HepG2 (cell line): ENCODE measurements around the gene QRSL1. TPM values are rescaled to one million over a fixed set of nuclear protein-coding genes. Genes with fewer than 3 reads are reported as not detected.
A peak's percentile ranks its signal among the peaks of the same experiment; 100 is the strongest.

ENCODE experiments used
- DMAP1 ChIP-seq: IDR thresholded peaks from 2 replicates; pipeline ENCODE4 v1.6.1; 2016
- GZF1 ChIP-seq: sonication (generic); formaldehyde crosslinking; IDR thresholded peaks from 2 replicates; pipeline ENCODE4 v1.5.1; 2020; ENCODE audit warnings: mild to moderate bottlenecking, missing genetic modification reagents
- HIVEP1 ChIP-seq: sonication (generic); formaldehyde crosslinking; IDR thresholded peaks from 2 replicates; pipeline ENCODE4 v1.4.0; 2020; ENCODE audit warnings: mild to moderate bottlenecking, missing genetic modification reagents
- NFE2L1 ChIP-seq: sonication (generic); formaldehyde crosslinking; IDR thresholded peaks from 2 replicates; pipeline ENCODE4 v1.4.0; 2020; ENCODE audit warnings: missing genetic modification reagents, mild to moderate bottlenecking, borderline replicate concordance
- PRPF4 ChIP-seq: fragments of 200-400 bp; formaldehyde crosslinking; IDR thresholded peaks from 2 replicates; pipeline ENCODE4 v1.6.1; 2016; ENCODE audit warnings: low read length, low read depth; ENCODE audit not compliant: poor library complexity, severe bottlenecking
- SP4 ChIP-seq: sonication (generic); formaldehyde crosslinking; IDR thresholded peaks from 2 replicates; pipeline ENCODE4 v1.8.1; 2023; ENCODE audit warnings: mild to moderate bottlenecking, missing genetic modification reagents
- TEAD2 ChIP-seq: sonication (generic); formaldehyde crosslinking; IDR thresholded peaks from 2 replicates; pipeline ENCODE4 v1.9.0; 2021; ENCODE audit warnings: missing genetic modification reagents
- TGIF2 ChIP-seq: IDR thresholded peaks from 2 replicates; pipeline ENCODE4 v1.6.1; 2016; ENCODE audit warnings: control low read depth, missing compliant biosample characterization
- YEATS4 ChIP-seq: sonication (generic); formaldehyde crosslinking; IDR thresholded peaks from 2 replicates; pipeline ENCODE4 v1.4.0; 2020; ENCODE audit warnings: missing genetic modification reagents, borderline replicate concordance
- ZFAT ChIP-seq: sonication (generic); formaldehyde crosslinking; conservative IDR thresholded peaks from 2 replicates; pipeline ENCODE4 v1.8.1; 2023; ENCODE audit warnings: missing genetic modification reagents, inconsistent platforms
- ZFP37 ChIP-seq: sonication (generic); formaldehyde crosslinking; IDR thresholded peaks from 2 replicates; pipeline ENCODE4 v1.4.0; 2020; ENCODE audit warnings: missing genetic modification reagents, borderline replicate concordance
- ZNF136 ChIP-seq: sonication (generic); formaldehyde crosslinking; IDR thresholded peaks from 2 replicates; pipeline ENCODE4 v1.8.1; 2022; ENCODE audit warnings: low read depth, mild to moderate bottlenecking, moderate library complexity, missing genetic modification reagents
- ZNF501 ChIP-seq: sonication (generic); formaldehyde crosslinking; IDR thresholded peaks from 2 replicates; pipeline ENCODE4 v1.5.1; 2020; ENCODE audit warnings: mild to moderate bottlenecking, moderate library complexity, missing genetic modification reagents
- ZNF549 ChIP-seq: sonication (generic); formaldehyde crosslinking; IDR thresholded peaks from 2 replicates; pipeline ENCODE4 v1.5.0; 2020; ENCODE audit warnings: missing genetic modification reagents
- ZNF773 ChIP-seq: sonication (generic); formaldehyde crosslinking; IDR thresholded peaks from 2 replicates; pipeline ENCODE4 v1.4.0; 2020; ENCODE audit warnings: missing genetic modification reagents, borderline replicate concordance
- ZSCAN20 ChIP-seq: sonication (generic); formaldehyde crosslinking; IDR thresholded peaks from 2 replicates; pipeline ENCODE4 v1.4.0; 2020; ENCODE audit warnings: missing genetic modification reagents, mild to moderate bottlenecking, borderline replicate concordance
- polyA plus RNA-seq, 8 experiments: library from polyadenylated mRNA; depleted of rRNA in 3 of 8; stranded (reverse) in 7 of 8; unstranded in 1 of 8; fragments of >200 nt; fragmentation: Illumina TruSeq in 4 of 8; extraction: Trizol in 4 of 8; gene quantifications; 2 replicates each; pipeline versions ENCODE4 v1.2.1 to v1.2.3, GENCODE V29; 2011 to 2016; ENCODE audit warnings: low read depth in 4 of 8, missing spikeins in 1 of 8, mixed read lengths in 1 of 8; ENCODE audit not compliant: insufficient read depth in 1 of 8
- total RNA-seq, 5 experiments: library from RNA; depleted of rRNA; stranded (reverse); fragments of >200 nt; fragmentation: Illumina TruSeq; extraction: Trizol; gene quantifications; 2 replicates each; pipeline ENCODE4 v1.2.3, GENCODE V29; 2016; ENCODE audit warnings: low read depth in 1 of 5
- TF ChIP-seq, protein P1 (sequence below): sonication (generic); formaldehyde crosslinking; IDR thresholded peaks from 2 replicates; pipeline ENCODE4 v1.5.1; 2020; ENCODE audit warnings: mild to moderate bottlenecking, missing genetic modification reagents, moderate library complexity
- TF ChIP-seq, protein P2 (sequence below): sonication (generic); formaldehyde crosslinking; IDR thresholded peaks from 2 replicates; pipeline ENCODE4 v1.5.0; 2020; ENCODE audit warnings: missing genetic modification reagents
- TF ChIP-seq, protein P3 (sequence below): sonication (generic); formaldehyde crosslinking; IDR thresholded peaks from 2 replicates; pipeline ENCODE4 v1.4.0; 2020; ENCODE audit warnings: mild to moderate bottlenecking, missing genetic modification reagents
- TF ChIP-seq, protein P4 (sequence below): sonication (generic); formaldehyde crosslinking; IDR thresholded peaks from 2 replicates; pipeline ENCODE4 v1.9.0; 2022; ENCODE audit warnings: missing genetic modification reagents, mild to moderate bottlenecking, borderline replicate concordance
- TF ChIP-seq, protein P5 (sequence below): sonication (generic); formaldehyde crosslinking; IDR thresholded peaks from 2 replicates; pipeline ENCODE4 v1.5.1; 2020; ENCODE audit warnings: missing genetic modification reagents, mild to moderate bottlenecking, borderline replicate concordance

QRSL1 gene
- total and polyA plus RNA-seq, 2 of the 13 experiments (the other 11 are each of a cell fraction or from before 2014, with no cell fraction given): 8.2 to 22.3 TPM

DNA sequence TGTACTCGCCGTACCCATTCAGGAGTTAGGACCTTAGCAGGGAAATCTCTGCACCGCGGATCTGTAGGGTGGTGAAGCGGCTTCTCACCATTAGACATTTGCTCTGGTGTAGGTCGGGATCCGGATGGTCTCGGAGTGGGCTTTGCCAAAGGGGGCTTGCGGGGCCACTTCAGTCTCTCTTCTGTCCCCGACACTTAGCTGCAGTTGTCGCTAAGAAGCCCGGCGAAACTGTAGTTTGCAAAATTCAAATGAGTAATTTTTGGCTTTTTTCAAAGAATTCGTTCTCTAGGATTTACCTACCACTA, 433 bp downstream of the QRSL1 start (continued):
- TF ChIP-seq, protein P1, sequence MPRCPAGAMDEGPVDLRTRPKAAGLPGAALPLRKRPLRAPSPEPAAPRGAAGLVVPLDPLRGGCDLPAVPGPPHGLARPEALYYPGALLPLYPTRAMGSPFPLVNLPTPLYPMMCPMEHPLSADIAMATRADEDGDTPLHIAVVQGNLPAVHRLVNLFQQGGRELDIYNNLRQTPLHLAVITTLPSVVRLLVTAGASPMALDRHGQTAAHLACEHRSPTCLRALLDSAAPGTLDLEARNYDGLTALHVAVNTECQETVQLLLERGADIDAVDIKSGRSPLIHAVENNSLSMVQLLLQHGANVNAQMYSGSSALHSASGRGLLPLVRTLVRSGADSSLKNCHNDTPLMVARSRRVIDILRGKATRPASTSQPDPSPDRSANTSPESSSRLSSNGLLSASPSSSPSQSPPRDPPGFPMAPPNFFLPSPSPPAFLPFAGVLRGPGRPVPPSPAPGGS (CRISPR knock-in tag): no peak
- TF ChIP-seq HIVEP1 (CRISPR knock-in tag) (no peak), ZNF549 (CRISPR knock-in tag) (no peak), YEATS4 (CRISPR knock-in tag) (no peak), ZNF773 (no peak), SP4 (CRISPR knock-in tag) (0 out of 2 replicates have a peak, but pooled peaks have one; percentile 9), NFE2L1 (CRISPR knock-in tag) (no peak), GZF1 (CRISPR knock-in tag) (no peak), PRPF4 (no peak), TGIF2 (CRISPR knock-in tag) (no peak), ZNF501 (CRISPR knock-in tag) (no peak), ZFAT (no peak), ZFP37 (CRISPR knock-in tag) (0 out of 2 replicates have a peak, but pooled peaks have one; percentile 1), ZSCAN20 (CRISPR knock-in tag) (0 out of 2 replicates have a peak, but pooled peaks have one; percentile 14), DMAP1 (CRISPR knock-in tag) (no peak), ZNF136 (no peak), TEAD2 (no peak)
- TF ChIP-seq, protein P2, sequence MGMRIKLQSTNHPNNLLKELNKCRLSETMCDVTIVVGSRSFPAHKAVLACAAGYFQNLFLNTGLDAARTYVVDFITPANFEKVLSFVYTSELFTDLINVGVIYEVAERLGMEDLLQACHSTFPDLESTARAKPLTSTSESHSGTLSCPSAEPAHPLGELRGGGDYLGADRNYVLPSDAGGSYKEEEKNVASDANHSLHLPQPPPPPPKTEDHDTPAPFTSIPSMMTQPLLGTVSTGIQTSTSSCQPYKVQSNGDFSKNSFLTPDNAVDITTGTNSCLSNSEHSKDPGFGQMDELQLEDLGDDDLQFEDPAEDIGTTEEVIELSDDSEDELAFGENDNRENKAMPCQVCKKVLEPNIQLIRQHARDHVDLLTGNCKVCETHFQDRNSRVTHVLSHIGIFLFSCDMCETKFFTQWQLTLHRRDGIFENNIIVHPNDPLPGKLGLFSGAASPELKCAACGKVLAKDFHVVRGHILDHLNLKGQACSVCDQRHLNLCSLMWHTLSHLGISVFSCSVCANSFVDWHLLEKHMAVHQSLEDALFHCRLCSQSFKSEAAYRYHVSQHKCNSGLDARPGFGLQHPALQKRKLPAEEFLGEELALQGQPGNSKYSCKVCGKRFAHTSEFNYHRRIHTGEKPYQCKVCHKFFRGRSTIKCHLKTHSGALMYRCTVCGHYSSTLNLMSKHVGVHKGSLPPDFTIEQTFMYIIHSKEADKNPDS (CRISPR knock-in tag): no peak
- TF ChIP-seq, protein P3, sequence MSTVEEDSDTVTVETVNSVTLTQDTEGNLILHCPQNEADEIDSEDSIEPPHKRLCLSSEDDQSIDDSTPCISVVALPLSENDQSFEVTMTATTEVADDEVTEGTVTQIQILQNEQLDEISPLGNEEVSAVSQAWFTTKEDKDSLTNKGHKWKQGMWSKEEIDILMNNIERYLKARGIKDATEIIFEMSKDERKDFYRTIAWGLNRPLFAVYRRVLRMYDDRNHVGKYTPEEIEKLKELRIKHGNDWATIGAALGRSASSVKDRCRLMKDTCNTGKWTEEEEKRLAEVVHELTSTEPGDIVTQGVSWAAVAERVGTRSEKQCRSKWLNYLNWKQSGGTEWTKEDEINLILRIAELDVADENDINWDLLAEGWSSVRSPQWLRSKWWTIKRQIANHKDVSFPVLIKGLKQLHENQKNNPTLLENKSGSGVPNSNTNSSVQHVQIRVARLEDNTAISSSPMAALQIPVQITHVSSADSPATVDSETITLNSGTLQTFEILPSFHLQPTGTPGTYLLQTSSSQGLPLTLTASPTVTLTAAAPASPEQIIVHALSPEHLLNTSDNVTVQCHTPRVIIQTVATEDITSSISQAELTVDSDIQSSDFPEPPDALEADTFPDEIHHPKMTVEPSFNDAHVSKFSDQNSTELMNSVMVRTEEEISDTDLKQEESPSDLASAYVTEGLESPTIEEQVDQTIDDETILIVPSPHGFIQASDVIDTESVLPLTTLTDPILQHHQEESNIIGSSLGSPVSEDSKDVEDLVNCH (CRISPR knock-in tag): no peak
- TF ChIP-seq, protein P4, sequence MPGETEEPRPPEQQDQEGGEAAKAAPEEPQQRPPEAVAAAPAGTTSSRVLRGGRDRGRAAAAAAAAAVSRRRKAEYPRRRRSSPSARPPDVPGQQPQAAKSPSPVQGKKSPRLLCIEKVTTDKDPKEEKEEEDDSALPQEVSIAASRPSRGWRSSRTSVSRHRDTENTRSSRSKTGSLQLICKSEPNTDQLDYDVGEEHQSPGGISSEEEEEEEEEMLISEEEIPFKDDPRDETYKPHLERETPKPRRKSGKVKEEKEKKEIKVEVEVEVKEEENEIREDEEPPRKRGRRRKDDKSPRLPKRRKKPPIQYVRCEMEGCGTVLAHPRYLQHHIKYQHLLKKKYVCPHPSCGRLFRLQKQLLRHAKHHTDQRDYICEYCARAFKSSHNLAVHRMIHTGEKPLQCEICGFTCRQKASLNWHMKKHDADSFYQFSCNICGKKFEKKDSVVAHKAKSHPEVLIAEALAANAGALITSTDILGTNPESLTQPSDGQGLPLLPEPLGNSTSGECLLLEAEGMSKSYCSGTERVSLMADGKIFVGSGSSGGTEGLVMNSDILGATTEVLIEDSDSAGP: peak; percentile 54; the same call in 1 of the 2 replicates
- TF ChIP-seq, protein P5, sequence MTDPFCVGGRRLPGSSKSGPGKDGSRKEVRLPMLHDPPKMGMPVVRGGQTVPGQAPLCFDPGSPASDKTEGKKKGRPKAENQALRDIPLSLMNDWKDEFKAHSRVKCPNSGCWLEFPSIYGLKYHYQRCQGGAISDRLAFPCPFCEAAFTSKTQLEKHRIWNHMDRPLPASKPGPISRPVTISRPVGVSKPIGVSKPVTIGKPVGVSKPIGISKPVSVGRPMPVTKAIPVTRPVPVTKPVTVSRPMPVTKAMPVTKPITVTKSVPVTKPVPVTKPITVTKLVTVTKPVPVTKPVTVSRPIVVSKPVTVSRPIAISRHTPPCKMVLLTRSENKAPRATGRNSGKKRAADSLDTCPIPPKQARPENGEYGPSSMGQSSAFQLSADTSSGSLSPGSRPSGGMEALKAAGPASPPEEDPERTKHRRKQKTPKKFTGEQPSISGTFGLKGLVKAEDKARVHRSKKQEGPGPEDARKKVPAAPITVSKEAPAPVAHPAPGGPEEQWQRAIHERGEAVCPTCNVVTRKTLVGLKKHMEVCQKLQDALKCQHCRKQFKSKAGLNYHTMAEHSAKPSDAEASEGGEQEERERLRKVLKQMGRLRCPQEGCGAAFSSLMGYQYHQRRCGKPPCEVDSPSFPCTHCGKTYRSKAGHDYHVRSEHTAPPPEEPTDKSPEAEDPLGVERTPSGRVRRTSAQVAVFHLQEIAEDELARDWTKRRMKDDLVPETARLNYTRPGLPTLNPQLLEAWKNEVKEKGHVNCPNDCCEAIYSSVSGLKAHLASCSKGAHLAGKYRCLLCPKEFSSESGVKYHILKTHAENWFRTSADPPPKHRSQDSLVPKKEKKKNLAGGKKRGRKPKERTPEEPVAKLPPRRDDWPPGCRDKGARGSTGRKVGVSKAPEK (CRISPR knock-in tag): no peak
